Spleen (tissue), 11 donors: ENCODE data around the gene PPP2R3B. TPM values are rescaled to one million over a fixed set of nuclear protein-coding genes. Genes with fewer than 3 reads are reported as not detected.
"Not testable (repeated sequence)": the region's sequence is repeated elsewhere in the genome, so short reads cannot be mapped to it uniquely, and the experiment has no call there.

ENCODE experiments used
- DNase-seq: peaks from one replicate; pipeline ENCODE4 v3.0.0-alpha.2; 2020
- H3K27ac ChIP-seq, 8 donors: fragments of 200-600 bp; sonication (generic) in 7 of 8; 1 replicate in 4 of 8; 2 replicates in 4 of 8; pipeline versions ENCODE4 v1.5.0 to v1.8.0; 2016 to 2021; ENCODE audit warnings: inconsistent platforms in 4 of 8, mild to moderate bottlenecking in 4 of 8, moderate library complexity in 1 of 8
- H3K27me3 ChIP-seq, 7 donors: fragments of 200-600 bp; sonication (generic) in 6 of 7; replicated peaks in 1 of 7; 1 replicate in 4 of 7; 2 replicates in 3 of 7; pipeline versions ENCODE4 v1.5.0 to v1.8.0; 2016 to 2021; ENCODE audit warnings: inconsistent platforms in 3 of 7, mild to moderate bottlenecking in 1 of 7
- H3K36me3 ChIP-seq, 6 donors: fragments of 200-600 bp; sonication (generic) in 5 of 6; 1 replicate in 4 of 6; 2 replicates in 2 of 6; pipeline versions ENCODE4 v1.5.0 to v1.8.0; 2016 to 2021; ENCODE audit warnings: inconsistent platforms in 2 of 6
- H3K4me1 ChIP-seq, 6 donors: fragments of 200-600 bp; sonication (generic) in 5 of 6; 1 replicate in 3 of 6; 2 replicates in 3 of 6; pipeline versions ENCODE4 v1.5.0 to v1.8.0; 2016 to 2021; ENCODE audit warnings: inconsistent platforms in 3 of 6
- H3K4me3 ChIP-seq, 8 donors: fragments of 200-600 bp; sonication (generic) in 7 of 8; 1 replicate in 4 of 8; 2 replicates in 4 of 8; pipeline versions ENCODE4 v1.5.0 to v1.8.0; 2016 to 2021; ENCODE audit warnings: inconsistent platforms in 4 of 8, mild to moderate bottlenecking in 4 of 8, moderate library complexity in 2 of 8
- H3K9me3 ChIP-seq, 8 donors: fragments of 200-600 bp; sonication (generic) in 7 of 8; 1 replicate in 4 of 8; 2 replicates in 4 of 8; pipeline versions ENCODE4 v1.5.0 to v1.8.0; 2016 to 2021; ENCODE audit warnings: inconsistent platforms in 4 of 8
- POLR2A ChIP-seq, 3 donors: fragments of 450-650 bp; IDR thresholded peaks; one replicate each; pipeline ENCODE4 v1.5.1; 2017; ENCODE audit warnings: antibody characterized with exemption in 3 of 3, mild to moderate bottlenecking in 1 of 3
- POLR2AphosphoS5 ChIP-seq, 3 donors: sonication (generic); formaldehyde crosslinking; IDR thresholded peaks; one replicate each; pipeline ENCODE4 v1.5.1; 2017; ENCODE audit warnings: antibody characterized with exemption in 3 of 3
- WGBS, 5 donors: extraction: QIAGEN DNeasy Blood & Tissue Kit in 3 of 5; methylation state at CpG; one replicate each; pipeline versions ENCODE4 v1.1.5 to v1.1.7; 2013 to 2018; 5-methylcytosine and 5-hydroxymethylcytosine counted together
- intact Hi-C: fragments of 100-400 bp; cut with DNase I; formaldehyde crosslinking; loops from one replicate; pipeline ENCODE4 v1.15.0; 2023; ENCODE audit warnings: low total_unique reads
- polyA plus RNA-seq, 3 donors: library from polyadenylated mRNA; stranded (reverse); fragments of 200-250 nt; gene quantifications; one replicate each; pipeline ENCODE4 v1.2.1, GENCODE V29; 2013
- total RNA-seq, 7 donors: library from RNA; depleted of rRNA in 3 of 7; stranded (reverse); fragments of >200 nt in 3 of 7; fragmentation: NEBNext Ultra II Directional in 4 of 7; extraction: Animal tissue kit (Norgen Biotek cat#: 25700) in 4 of 7; gene quantifications; one replicate each; pipeline versions ENCODE4 v1.1.0 to v1.2.1, GENCODE V29; 2016 to 2021
- TF ChIP-seq, protein P1 (sequence below), 11 experiments: fragments of 200-600 bp in 7 of 11; fragments of 450-650 bp in 4 of 11; sonication (generic) in 4 of 11; IDR thresholded peaks in 8 of 11; conservative IDR thresholded peaks in 3 of 11; 1 replicate in 7 of 11; 2 replicates in 4 of 11; pipeline versions ENCODE4 v1.4.0 to v1.8.0; 2016 to 2021; ENCODE audit warnings: antibody characterized with exemption in 11 of 11, inconsistent platforms in 4 of 11, mild to moderate bottlenecking in 1 of 11
- donor health status: healthy with polysubstance abuse.
- donor health status: DM: no; HTN: no; CAD: no; lungs with moderate emphysema.
- donor health status: DM: no; HTN: no; CAD: no.
- donor health status: Bipolar disorder and iron deficiency.
- donor health status: healthy.
- donor health status: DM: no; HTN: no; CAD: no.
- donor health status: DM: yes; HTN: yes; CAD: no.

The PPP2R3B gene
- total and polyA plus RNA-seq, 10 donors, result 12.6 to 62.2 (median 26.9) TPM

DNA sequence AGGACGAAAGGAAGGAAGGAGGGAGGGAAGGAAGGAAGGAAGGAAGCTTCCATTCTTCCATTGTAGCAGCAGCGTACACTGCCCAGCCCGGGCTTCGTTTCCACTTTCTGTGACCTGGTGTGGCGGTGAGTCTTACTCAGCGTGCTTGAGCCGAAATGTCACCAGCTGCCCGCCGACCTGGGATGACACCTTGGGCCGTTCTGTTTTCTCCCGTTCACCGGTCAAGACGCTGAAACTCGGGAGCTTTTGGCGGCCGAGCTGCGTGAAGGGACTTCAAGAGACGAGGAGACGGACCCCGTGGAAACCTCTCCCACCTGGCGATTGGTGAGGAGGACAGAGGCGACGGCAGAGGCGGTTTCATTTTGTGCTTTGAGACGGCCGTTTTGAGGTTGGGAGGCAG lies 47.1 kb upstream of the PPP2R3B start:
- 79 to 90% (median 87%) methylated on average over 26 of the region's 26 CpGs for WGBS, 5 donors
- peak; percentile 57 for DNase-seq
- no peaks in the 10 kb centered on the region for H3K36me3 ChIP-seq
- TF ChIP-seq POLR2A (IDR thresholded peaks at IDR 0.05), result no peak
- TF ChIP-seq, protein P1, sequence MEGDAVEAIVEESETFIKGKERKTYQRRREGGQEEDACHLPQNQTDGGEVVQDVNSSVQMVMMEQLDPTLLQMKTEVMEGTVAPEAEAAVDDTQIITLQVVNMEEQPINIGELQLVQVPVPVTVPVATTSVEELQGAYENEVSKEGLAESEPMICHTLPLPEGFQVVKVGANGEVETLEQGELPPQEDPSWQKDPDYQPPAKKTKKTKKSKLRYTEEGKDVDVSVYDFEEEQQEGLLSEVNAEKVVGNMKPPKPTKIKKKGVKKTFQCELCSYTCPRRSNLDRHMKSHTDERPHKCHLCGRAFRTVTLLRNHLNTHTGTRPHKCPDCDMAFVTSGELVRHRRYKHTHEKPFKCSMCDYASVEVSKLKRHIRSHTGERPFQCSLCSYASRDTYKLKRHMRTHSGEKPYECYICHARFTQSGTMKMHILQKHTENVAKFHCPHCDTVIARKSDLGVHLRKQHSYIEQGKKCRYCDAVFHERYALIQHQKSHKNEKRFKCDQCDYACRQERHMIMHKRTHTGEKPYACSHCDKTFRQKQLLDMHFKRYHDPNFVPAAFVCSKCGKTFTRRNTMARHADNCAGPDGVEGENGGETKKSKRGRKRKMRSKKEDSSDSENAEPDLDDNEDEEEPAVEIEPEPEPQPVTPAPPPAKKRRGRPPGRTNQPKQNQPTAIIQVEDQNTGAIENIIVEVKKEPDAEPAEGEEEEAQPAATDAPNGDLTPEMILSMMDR (IDR thresholded peaks at IDR 0.05 in 8 of 11, conservative IDR thresholded peaks at IDR 0.05 in 3 of 11), result no peak
- TF ChIP-seq POLR2AphosphoS5 (IDR thresholded peaks at IDR 0.05), result no peak
- no peaks in the 10 kb centered on the region for H3K4me1 ChIP-seq
- H3K4me3 ChIP-seq, result no peak overlapping the region
- intact Hi-C loops, result no loop called here
- H3K9me3 ChIP-seq, result no peaks in the 10 kb centered on the region
- peaks cover 0 to 26% (median 0%) of the 10 kb centered on the region in 7 donors for H3K27me3 ChIP-seq
- no peak overlapping the region for H3K27ac ChIP-seq

DNA sequence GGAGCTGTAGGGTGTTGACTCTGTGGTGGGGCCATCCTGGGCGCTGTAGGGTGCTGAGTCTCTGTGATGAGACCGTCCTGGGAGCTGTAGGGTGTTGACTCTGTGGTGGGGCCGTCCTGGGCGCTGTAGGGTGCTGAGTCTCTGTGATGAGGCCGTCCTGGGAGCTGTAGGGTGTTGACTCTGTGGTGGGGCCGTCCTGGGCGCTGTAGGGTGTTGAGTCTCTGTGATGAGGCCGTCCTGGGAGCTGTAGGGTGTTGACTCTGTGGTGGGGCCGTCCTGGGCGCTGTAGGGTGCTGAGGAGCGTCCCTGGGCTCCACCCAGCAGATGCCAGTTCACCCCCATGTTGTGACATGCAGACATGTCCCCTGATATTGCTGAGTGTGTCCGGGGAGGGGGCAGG lies 46.0 kb upstream of the PPP2R3B start:
- H3K4me1 ChIP-seq, H3K36me3 ChIP-seq, H3K4me3 ChIP-seq, H3K9me3 ChIP-seq, H3K27ac ChIP-seq, intact Hi-C loops: not testable (repeated sequence)
- peaks cover 0 to 26% (median 7%) of the 10 kb centered on the region in 7 donors for H3K27me3 ChIP-seq
- 81 to 92% (median 85%) methylated on average over 5 to 12 of the region's 12 CpGs for WGBS, 5 donors
- peak; percentile 35 for DNase-seq

DNA sequence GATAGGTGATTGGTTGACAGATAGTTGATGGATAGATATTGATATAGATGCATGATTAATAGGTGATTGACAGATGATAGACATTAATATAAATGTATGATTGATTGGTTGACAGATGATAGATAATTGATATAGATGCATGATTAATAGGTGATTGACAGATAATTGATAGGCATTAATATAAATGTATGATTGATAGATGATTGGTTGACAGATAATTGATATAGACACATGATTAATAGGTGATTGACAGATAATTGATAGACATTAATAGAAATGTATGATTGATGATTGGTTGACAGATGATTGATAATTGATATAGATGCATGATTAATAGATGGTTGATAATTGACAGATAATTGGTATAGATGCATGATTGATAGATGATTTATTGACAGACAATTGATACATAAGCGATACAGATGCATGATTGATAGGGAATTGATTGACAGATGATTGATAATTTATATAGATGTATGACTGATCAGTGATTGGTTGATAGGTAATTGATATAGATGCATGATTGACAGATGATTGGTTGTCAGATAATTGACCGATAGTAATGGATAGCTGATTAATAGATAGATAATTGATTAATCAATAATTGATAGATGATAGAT lies 44.9 kb upstream of the PPP2R3B start:
- intact Hi-C loops, result no loop called here
- no peak for DNase-seq
- peaks cover 0 to 30% (median 11%) of the 10 kb centered on the region in 7 donors for H3K27me3 ChIP-seq
- no peak overlapping the region for H3K27ac ChIP-seq
- no peak overlapping the region for H3K4me3 ChIP-seq
- TF ChIP-seq POLR2A (IDR thresholded peaks at IDR 0.05), result no peak
- no peak for TF ChIP-seq POLR2AphosphoS5 (IDR thresholded peaks at IDR 0.05)
- TF ChIP-seq, protein P1 (IDR thresholded peaks at IDR 0.05 in 8 of 11, conservative IDR thresholded peaks at IDR 0.05 in 3 of 11), result no peak
- H3K9me3 ChIP-seq, result no peaks in the 10 kb centered on the region
- H3K36me3 ChIP-seq, result no peaks in the 10 kb centered on the region
- WGBS, 5 donors, result 88 to 96% (median 93%) methylated on average over 2 of the region's 2 CpGs
- H3K4me1 ChIP-seq, result peaks cover 0 to 9% (median 6%) of the 10 kb centered on the region in 6 donors

DNA sequence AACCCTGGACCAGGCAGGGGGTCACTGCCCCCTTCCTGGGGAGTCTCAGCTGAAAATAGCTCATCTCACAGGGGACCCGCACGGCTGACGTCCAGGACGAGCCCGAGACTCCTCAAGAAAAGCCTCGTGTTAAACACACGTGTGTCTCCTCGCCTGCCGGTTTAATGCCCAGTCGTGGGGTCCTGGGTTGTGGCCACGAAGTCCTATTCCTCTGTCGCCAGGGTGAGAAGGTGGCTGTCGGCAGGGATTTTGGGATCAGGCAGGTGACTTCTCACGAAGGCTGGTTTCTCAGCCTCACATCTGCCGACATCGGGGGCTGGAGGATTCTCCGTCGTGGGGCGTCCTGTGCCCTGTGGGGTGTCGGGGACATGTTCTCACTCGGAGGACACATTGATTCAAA lies 44.3 kb upstream of the PPP2R3B start:
- Histone ChIP-seq H3K4me1 (peaks cover 0 to 9% (median 6%) of the 10 kb centered on the region in 6 donors), H3K27ac (no peak overlapping the region), H3K9me3 (no peaks in the 10 kb centered on the region), H3K4me3 (no peak overlapping the region), H3K36me3 (no peaks in the 10 kb centered on the region), H3K27me3 (peaks cover 0 to 30% (median 11%) of the 10 kb centered on the region in 7 donors)
- no peak for TF ChIP-seq POLR2A (IDR thresholded peaks at IDR 0.05)
- TF ChIP-seq POLR2AphosphoS5 (IDR thresholded peaks at IDR 0.05), result no peak
- TF ChIP-seq, protein P1 (IDR thresholded peaks at IDR 0.05 in 8 of 11, conservative IDR thresholded peaks at IDR 0.05 in 3 of 11), result no peak
- DNase-seq, result no peak
- WGBS, 5 donors, result 81 to 87% (median 84%) methylated on average over 16 to 21 of the region's 21 CpGs
- intact Hi-C loops, result no loop called here
